ENCODE measurements around the gene PRPH2. TPM values are rescaled to one million over a fixed set of nuclear protein-coding genes. Genes with fewer than 3 reads are reported as not detected.

Gene PRPH2
- total RNA-seq, 4 donors from 2014 or later: 0.59 to 11.4 (median 3.6) TPM

DNA sequence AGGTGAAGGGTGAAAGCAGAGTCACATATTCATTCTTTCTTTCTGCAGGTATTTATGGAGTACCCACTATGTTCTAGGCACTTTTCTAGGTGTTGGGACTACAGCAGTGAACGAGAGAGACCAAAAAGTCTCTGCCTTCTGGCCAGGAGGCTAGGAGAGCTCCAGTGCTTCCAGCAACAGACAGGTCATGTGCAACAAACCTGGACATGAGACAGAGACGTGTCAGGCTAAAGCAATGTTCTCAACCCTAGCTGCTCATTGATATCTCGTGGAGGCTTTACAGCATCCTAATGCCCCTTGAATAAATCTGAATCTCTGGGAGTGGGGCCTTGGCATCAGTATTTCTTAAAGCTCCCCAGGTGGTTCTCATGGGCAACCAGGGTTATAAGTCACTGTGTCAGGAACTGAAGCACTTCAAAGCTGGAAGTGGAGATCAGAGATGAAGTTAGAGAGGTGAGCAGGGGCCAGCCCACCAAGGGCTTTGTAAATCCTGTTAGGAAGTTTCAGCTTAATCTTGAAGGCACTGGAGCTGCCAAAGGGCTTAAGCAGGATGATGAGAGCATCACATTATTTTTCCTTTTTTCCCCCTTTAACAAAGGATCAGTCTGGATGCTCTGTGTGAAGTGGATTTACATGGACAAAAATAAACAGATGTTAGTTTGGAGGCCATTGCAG is 36.5 kb upstream of the PRPH2 start:
- DNase-seq: no peak

DNA sequence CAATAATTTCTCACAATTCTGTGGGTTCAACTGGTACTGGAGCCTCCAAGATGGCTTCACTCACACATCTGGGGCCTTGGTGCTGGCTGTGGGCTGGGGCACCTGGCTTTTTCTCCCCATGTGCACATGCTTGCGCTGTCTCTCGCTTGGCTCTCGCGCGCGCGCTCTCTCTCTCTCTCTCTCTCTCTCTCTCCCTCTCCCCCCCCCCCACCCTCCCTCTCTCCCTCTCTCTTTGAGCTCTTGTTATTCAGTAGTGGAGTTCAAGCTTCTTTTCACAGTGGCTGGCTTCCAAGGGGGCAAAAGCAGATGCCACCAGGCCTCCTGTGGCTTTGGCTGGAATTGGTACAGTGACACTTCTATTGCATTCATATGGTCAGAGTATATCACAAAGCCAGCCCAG is 34.3 kb upstream of the PRPH2 start:
- WGBS, 2 donors: 95 to 97% methylated on average over 7 of the region's 7 CpGs
- TF ChIP-seq, protein P1, sequence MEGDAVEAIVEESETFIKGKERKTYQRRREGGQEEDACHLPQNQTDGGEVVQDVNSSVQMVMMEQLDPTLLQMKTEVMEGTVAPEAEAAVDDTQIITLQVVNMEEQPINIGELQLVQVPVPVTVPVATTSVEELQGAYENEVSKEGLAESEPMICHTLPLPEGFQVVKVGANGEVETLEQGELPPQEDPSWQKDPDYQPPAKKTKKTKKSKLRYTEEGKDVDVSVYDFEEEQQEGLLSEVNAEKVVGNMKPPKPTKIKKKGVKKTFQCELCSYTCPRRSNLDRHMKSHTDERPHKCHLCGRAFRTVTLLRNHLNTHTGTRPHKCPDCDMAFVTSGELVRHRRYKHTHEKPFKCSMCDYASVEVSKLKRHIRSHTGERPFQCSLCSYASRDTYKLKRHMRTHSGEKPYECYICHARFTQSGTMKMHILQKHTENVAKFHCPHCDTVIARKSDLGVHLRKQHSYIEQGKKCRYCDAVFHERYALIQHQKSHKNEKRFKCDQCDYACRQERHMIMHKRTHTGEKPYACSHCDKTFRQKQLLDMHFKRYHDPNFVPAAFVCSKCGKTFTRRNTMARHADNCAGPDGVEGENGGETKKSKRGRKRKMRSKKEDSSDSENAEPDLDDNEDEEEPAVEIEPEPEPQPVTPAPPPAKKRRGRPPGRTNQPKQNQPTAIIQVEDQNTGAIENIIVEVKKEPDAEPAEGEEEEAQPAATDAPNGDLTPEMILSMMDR (IDR thresholded peaks at IDR 0.05): no peak
- TF ChIP-seq POLR2A (IDR thresholded peaks at IDR 0.05): no peak
- Histone ChIP-seq H3K27me3 (no peaks in the 10 kb centered on the region), H3K27ac (no peak overlapping the region), H3K4me1 (no peaks in the 10 kb centered on the region), H3K36me3 (no peaks in the 10 kb centered on the region), H3K4me3 (replicated peaks in 1 of 3) (no peak overlapping the region), H3K9me3 (no peaks in the 10 kb centered on the region)
- intact Hi-C loops (cut with DNase I): no loop called here
- no peak for DNase-seq

More for the DNA sequence above, 36.5 kb upstream of the PRPH2 start:
- WGBS, 2 donors: 92 to 97% methylated on average over 3 of the region's 3 CpGs
- TF ChIP-seq, protein P1 (IDR thresholded peaks at IDR 0.05): no peak
- TF ChIP-seq POLR2A (IDR thresholded peaks at IDR 0.05): no peak
- H3K27me3 ChIP-seq: no peaks in the 10 kb centered on the region
- no peaks in the 10 kb centered on the region for H3K9me3 ChIP-seq
- no peak overlapping the region for H3K4me3 ChIP-seq (replicated peaks in 1 of 3)
- H3K4me1 ChIP-seq: no peaks in the 10 kb centered on the region
- no peak overlapping the region for H3K27ac ChIP-seq
- no peaks in the 10 kb centered on the region for H3K36me3 ChIP-seq
- intact Hi-C loops (cut with DNase I): no loop called here

DNA sequence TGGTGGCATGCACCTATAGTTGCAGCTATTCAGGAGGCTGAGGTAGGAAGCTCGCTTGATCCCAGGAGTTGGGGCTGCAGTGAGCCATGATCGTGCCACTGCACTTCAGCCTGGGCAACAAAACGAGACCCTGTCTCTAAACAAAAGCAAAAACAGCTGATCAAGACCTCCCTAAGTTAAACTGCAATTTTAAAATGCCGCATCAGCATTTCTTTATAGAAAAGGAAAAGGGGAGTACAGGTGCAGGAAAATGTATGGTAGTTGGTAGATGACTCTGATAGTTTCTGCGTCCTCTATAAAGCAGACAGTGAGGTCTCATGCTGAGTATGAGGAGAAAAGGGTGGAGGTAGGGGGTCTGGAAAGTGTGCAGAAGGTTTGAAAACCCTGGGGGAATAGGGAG is 32.4 kb upstream of the PRPH2 start:
- Histone ChIP-seq H3K4me3 (replicated peaks in 1 of 3) (no peak overlapping the region), H3K4me1 (no peaks in the 10 kb centered on the region), H3K9me3 (no peaks in the 10 kb centered on the region), H3K36me3 (no peaks in the 10 kb centered on the region), H3K27ac (no peak overlapping the region), H3K27me3 (no peaks in the 10 kb centered on the region)
- TF ChIP-seq POLR2A (IDR thresholded peaks at IDR 0.05): no peak
- TF ChIP-seq, protein P1 (IDR thresholded peaks at IDR 0.05): no peak
- DNase-seq: no peak
- 95 to 96% methylated on average over 5 of the region's 5 CpGs for WGBS, 2 donors
- intact Hi-C loops (cut with DNase I): no loop called here

DNA sequence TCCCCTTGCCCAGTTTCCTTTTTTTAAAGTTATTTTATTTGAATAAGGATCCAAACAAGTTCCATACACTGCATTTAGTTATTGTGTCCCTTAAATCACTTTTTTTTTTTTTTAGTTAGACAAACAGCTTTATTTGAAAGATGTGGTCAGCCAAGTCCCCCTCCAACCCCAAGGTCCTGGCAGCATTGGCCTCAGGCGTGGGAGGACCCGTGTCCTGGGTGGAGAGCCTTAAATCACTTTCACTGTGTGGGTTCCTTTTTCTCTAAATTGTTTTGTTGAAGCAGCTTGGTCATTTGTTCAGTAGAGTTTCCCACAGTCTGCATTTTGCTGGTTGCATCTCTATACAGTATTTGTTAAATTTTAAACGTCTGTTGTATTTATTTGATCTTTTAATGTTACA is 28.7 kb upstream of the PRPH2 start:
- intact Hi-C loops (cut with DNase I): no loop called here
- peaks cover 0 to 13% of the 10 kb centered on the region in 2 donors for H3K4me1 ChIP-seq
- no peaks in the 10 kb centered on the region for H3K27me3 ChIP-seq
- no peak overlapping the region for H3K4me3 ChIP-seq (replicated peaks in 1 of 3)
- no peak overlapping the region for H3K27ac ChIP-seq
- TF ChIP-seq POLR2A (IDR thresholded peaks at IDR 0.05): no peak
- TF ChIP-seq, protein P1 (IDR thresholded peaks at IDR 0.05): no peak
- H3K9me3 ChIP-seq: no peaks in the 10 kb centered on the region
- no peak for DNase-seq
- WGBS, 2 donors: 77 to 88% methylated on average over 3 of the region's 3 CpGs
- H3K36me3 ChIP-seq: no peaks in the 10 kb centered on the region

DNA sequence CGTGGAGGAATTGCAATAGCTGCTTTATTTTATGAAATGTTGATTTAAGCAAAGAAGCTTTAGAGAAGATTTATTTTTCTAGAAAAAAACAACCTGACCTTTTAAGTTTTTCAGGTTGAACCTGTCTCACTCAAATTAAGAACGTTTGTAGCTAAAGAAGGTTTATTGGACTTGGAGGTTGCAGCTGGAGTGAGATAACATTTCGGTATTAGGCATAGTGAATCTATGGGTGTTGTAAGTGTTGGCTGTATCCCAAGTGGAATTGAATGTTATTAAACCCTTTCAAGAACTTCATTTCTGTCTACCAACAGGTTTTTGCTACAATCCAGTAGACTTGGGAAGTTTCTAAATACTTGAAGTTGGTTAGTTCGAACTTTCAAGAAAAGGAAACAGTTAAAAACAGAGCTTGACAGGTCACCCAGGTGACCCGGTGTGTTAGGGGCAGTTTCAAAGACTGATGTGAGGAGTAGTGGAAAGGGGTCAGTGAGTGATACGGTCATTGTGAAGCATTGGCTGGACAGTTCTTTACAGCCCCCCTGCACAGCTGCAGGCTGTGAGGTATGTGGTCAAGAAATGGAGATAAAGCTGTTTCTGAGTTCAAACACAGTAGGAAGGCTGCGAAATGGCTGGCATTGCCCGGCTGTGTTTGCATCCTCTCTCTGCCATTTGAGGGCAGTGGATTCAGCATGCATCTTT is 26.0 kb upstream of the PRPH2 start:
- Histone ChIP-seq H3K27ac (peak overlapping the region; percentile 87 to 95 (median 90)), H3K9me3 (no peaks in the 10 kb centered on the region), H3K4me1 (peaks cover 15 to 27% of the 10 kb centered on the region in 2 donors), H3K27me3 (no peaks in the 10 kb centered on the region), H3K4me3 (replicated peaks in 1 of 3) (no peak overlapping the region), H3K36me3 (no peaks in the 10 kb centered on the region)
- WGBS, 2 donors: 39 to 41% methylated on average over 8 of the region's 8 CpGs
- intact Hi-C loops (cut with DNase I): no loop called here
- no peak for TF ChIP-seq POLR2A (IDR thresholded peaks at IDR 0.05)
- TF ChIP-seq, protein P1 (IDR thresholded peaks at IDR 0.05): no peak
- DNase-seq: no peak

Data from thyroid gland (tissue), 4 donors.